OCI-LY7 (cell line): ENCODE data around the gene CSTB.

Source experiments
- CTCF ChIP-seq: fragments of 200-600 bp; sonication (generic); conservative IDR thresholded peaks from 2 replicates; pipeline ENCODE4 v1.5.1; 2014; ENCODE audit warnings: mild to moderate bottlenecking, antibody characterized with exemption, low read length, moderate library complexity, mixed read lengths
- EZH2phosphoT487 ChIP-seq: fragments of 200-600 bp; sonication (generic); IDR thresholded peaks from 2 replicates; pipeline ENCODE4 v1.6.1; 2018; ENCODE audit warnings: low read depth, borderline replicate concordance, mild to moderate bottlenecking, mixed run types, antibody characterized with exemption, low read length, moderate library complexity, mixed read lengths

DNA sequence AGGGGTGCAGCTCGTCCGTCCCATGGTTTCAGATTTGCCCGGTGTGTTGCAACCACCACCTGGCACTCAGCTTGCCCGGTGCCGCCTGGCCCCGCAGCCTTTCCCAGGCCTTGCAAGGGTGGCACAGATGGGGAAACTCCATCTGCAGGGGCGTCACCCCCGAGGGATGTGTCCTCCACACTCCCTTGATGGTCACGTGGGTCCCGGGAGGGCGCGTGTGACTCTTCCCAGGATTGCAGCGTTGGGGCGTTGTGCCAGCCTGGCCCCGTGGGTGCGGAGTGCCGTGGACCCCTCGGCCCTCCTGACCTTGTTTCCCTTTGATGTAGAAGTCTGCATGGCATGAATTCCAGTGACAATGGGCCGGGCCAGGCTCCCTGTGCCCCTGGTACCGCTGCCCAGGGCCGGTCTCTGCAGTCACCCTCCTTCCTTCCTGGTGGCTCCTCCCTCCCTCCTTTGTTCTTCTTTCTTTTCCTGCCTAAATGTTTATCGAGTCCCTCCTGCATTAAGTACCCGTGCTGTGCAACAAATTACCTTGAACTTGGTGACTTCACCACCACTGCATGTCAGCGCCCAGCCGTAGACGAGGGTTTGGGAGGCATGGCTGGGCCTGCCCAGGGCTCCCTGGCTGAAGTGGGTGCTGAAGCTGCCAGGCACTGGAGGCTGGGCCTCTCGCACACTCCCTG lies 36.2 kb upstream of the CSTB start:
- no peak for TF ChIP-seq CTCF
- TF ChIP-seq EZH2phosphoT487: no peak
